Measurements from ENCODE around the gene ST3GAL3. TPM values are rescaled to one million over a fixed set of nuclear protein-coding genes. Genes with fewer than 3 reads are reported as not detected.

Gene ST3GAL3
- total RNA-seq, 1 experiment from 2014 or later = 8.3 TPM

- Histone ChIP-seq H3K23me2 (ENCODE audit: insufficient read length, low read depth, low read length, poor library complexity, severe bottlenecking) (no peaks in the 10 kb centered on the region), H3K27me3 (ENCODE audit: insufficient read depth, low read length) (no peaks in the 10 kb centered on the region), H2AFZ (ENCODE audit: low read length) (no peak overlapping the region), H3K23ac (ENCODE audit: insufficient read length, low read depth, low read length) (no peak overlapping the region), H3K27ac (ENCODE audit: insufficient read length, low read depth, low read length) (no peak overlapping the region), H3K18ac (ENCODE audit: insufficient read length, low read depth, low read length) (no peak overlapping the region), H3K9me3 (ENCODE audit: control insufficient read depth, low read depth, low read length) (no peaks in the 10 kb centered on the region), H4K20me1 (ENCODE audit: control insufficient read depth, insufficient read depth, insufficient read length) (no peaks in the 10 kb centered on the region), H2BK15ac (ENCODE audit: low read depth, low read length) (no peak overlapping the region), H2BK12ac (ENCODE audit: insufficient read length, low read depth, low read length) (no peak overlapping the region), H2AK5ac (ENCODE audit: insufficient read length, low read length) (no peak overlapping the region), H4K8ac (replicated peaks; ENCODE audit: insufficient read length, low read depth, low read length) (no peak overlapping the region), H3K4me2 (ENCODE audit: insufficient read depth, insufficient read length, low read length) (no peak overlapping the region), H3K56ac (ENCODE audit: insufficient read length, low read depth, low read length) (no peak overlapping the region), H3K4ac (ENCODE audit: low read depth, low read length) (no peak overlapping the region), H4K91ac (ENCODE audit: insufficient read length, low read depth, low read length) (no peak overlapping the region), H2BK5ac (ENCODE audit: insufficient read length, low read length) (no peak overlapping the region), H3K9ac (ENCODE audit: extremely low read depth, insufficient read length, low read length) (no peak overlapping the region), H3T11ph (ENCODE audit: low read length) (no peak overlapping the region), H3K14ac (ENCODE audit: insufficient read depth, low read length) (no peak overlapping the region), H2BK120ac (ENCODE audit: low read depth, low read length, poor library complexity, severe bottlenecking) (no peak overlapping the region), H3K4me1 (ENCODE audit: insufficient read depth, low read length) (peaks cover 11% of the 10 kb centered on the region), H4K5ac (ENCODE audit: insufficient read length, low read depth, low read length) (no peak overlapping the region), H2BK20ac (ENCODE audit: low read depth, low read length, poor library complexity, severe bottlenecking) (no peak overlapping the region), H3K79me2 (ENCODE audit: insufficient read depth, low read length) (no peaks in the 10 kb centered on the region), H3K79me1 (ENCODE audit: insufficient read depth, low read depth, low read length, poor library complexity, severe bottlenecking) (no peaks in the 10 kb centered on the region)
- H3K4me3 Mint-ChIP-seq = no peak overlapping the region
- peak overlapping the region in 2 of 3 experiments; percentile 27 to 48; a peak in 3 of 7 replicates for H3K27ac Mint-ChIP-seq
- H3K36me3 Mint-ChIP-seq (ENCODE audit: insufficient read depth in 1 of 3, low read depth in 3 of 3) = no peaks in the 10 kb centered on the region
- no CpG with 5 or more reads among the region's 2 CpGs for WGBS (ENCODE audit: extremely low coverage, insufficient read length, low lambda C conversion rate)
- H3K4me1 Mint-ChIP-seq = peaks cover 32 to 34% of the 10 kb centered on the region in 2 experiments
- TF ChIP-seq CTCF (conservative IDR thresholded peaks at IDR 0.05) = no peak
- peak; percentile 65 for DNase-seq
- H3K9me3 Mint-ChIP-seq = no peaks in the 10 kb centered on the region
- H3K27me3 Mint-ChIP-seq (ENCODE audit: low read depth) = peaks cover 2% of the 10 kb centered on the region; the same call in 1 of the 2 replicates
Observed at GRCh38 chr1:43912607-43913006, 205.3 kb downstream of the ST3GAL3 start.
